ENCODE measurements around the gene CCND1.

DNA sequence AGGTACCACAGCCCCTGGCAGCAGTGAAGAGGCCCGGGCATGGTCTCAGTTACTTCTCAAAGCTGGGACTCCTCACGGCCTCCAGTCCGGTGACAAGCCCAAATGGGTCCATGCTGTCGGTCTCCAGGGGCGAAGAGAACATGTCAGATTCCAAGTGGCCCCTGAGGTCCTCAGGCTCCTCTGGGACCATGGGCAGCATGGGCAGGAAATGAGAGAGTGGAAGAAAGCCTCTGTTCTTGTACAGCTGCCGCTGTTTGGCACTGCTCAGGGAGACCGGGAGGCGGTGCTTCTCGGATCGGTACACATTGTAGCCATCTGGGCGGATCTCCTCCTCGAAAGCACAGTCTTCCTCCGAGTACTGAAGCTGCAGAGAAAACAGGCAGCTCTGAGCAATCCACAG, 58.3 kb downstream of the CCND1 start:
- TF ChIP-seq, protein P1, sequence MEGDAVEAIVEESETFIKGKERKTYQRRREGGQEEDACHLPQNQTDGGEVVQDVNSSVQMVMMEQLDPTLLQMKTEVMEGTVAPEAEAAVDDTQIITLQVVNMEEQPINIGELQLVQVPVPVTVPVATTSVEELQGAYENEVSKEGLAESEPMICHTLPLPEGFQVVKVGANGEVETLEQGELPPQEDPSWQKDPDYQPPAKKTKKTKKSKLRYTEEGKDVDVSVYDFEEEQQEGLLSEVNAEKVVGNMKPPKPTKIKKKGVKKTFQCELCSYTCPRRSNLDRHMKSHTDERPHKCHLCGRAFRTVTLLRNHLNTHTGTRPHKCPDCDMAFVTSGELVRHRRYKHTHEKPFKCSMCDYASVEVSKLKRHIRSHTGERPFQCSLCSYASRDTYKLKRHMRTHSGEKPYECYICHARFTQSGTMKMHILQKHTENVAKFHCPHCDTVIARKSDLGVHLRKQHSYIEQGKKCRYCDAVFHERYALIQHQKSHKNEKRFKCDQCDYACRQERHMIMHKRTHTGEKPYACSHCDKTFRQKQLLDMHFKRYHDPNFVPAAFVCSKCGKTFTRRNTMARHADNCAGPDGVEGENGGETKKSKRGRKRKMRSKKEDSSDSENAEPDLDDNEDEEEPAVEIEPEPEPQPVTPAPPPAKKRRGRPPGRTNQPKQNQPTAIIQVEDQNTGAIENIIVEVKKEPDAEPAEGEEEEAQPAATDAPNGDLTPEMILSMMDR (IDR thresholded peaks at IDR 0.05): no peak
- TF ChIP-seq POLR2AphosphoS5 (IDR thresholded peaks at IDR 0.05; ENCODE audit: insufficient read depth in 1 of 2, low read depth in 1 of 2): no peak

Data from vagina (tissue), 2 donors.